Sigmoid colon (tissue), 4 donors: ENCODE measurements around the gene FNTB.

Experiments
- EP300 ChIP-seq, 4 donors: sonication (generic); formaldehyde crosslinking; IDR thresholded peaks; one replicate each; pipeline ENCODE4 v1.6.1; 2017; ENCODE audit warnings: antibody characterized with exemption in 4 of 4
- POLR2A ChIP-seq, 2 donors: fragments of 450-650 bp; IDR thresholded peaks; one replicate each; pipeline ENCODE4 v1.6.1; 2016; ENCODE audit warnings: antibody characterized with exemption in 2 of 2, mild to moderate bottlenecking in 2 of 2, moderate library complexity in 2 of 2

DNA sequence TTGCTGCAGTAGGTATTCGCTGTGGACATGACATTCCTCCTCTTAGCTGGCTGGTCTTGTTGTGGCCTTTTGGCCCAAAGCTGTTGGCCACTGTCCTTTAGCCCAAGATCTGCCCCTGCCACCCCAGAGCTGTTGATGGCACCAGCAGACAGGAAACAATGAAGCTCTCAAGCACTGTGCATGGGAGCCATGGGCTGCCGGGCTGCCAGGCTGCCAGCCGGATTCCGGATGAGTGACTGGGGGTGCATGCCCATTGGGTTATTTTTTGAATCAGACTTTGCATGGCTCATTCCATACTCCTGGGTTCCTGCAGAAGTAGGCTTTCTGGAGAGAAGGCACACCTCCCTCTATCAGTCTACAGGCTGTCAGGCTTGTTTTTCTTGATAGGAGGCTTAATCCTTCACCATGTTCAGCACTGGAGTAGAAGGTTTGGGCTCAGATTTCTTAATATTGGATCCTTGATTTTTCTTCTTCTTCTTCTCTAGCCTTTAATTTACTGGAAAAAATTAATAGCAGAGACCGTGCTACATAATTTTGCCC lies 83.2 kb downstream of the FNTB start:
- TF ChIP-seq POLR2A (IDR thresholded peaks at IDR 0.05), result no peak
- no peak for TF ChIP-seq EP300 (IDR thresholded peaks at IDR 0.05)
